Activated B cell treated with CpG ODN at 0.5 μM for 24 hours (primary cell): ENCODE results near the gene MAN2A1. TPM values are rescaled to one million over a fixed set of nuclear protein-coding genes. Genes with fewer than 3 reads are reported as not detected.

Experiments used
- ATAC-seq: fragments of 200-7000 bp; cut with Tn5 transposase; one replicate; pipeline ENCODE4 v1.10.0; 2021; ENCODE audit warnings: low read depth, mild to moderate bottlenecking, moderate library complexity
- CTCF ChIA-PET: fragments of 350-600 bp; sonication (Branson Sonifier 250); formaldehyde crosslinking; loops from one replicate; lab custom pipeline; 2021; ENCODE audit warnings: antibody characterized with exemption; lab: Charles Lee
- POLR2A ChIA-PET: fragments of 350-600 bp; sonication (Branson Sonifier 250); formaldehyde crosslinking; loops from one replicate; lab custom pipeline; 2021; ENCODE audit warnings: antibody characterized with exemption; lab: Charles Lee
- DNase-seq: peaks from one replicate; pipeline ENCODE4 v3.0.0; 2022
- H3K27ac Mint-ChIP-seq: one replicate; pipeline ENCODE4 v1.8.0; 2020; ENCODE audit warnings: mixed read lengths
- H3K27me3 Mint-ChIP-seq: one replicate; pipeline ENCODE4 v1.8.0; 2021; ENCODE audit warnings: mixed read lengths
- H3K36me3 Mint-ChIP-seq: one replicate; pipeline ENCODE4 v1.8.0; 2021; ENCODE audit warnings: low read depth, mixed read lengths
- H3K4me1 Mint-ChIP-seq: one replicate; pipeline ENCODE4 v1.8.0; 2021; ENCODE audit warnings: mixed read lengths
- H3K4me3 Mint-ChIP-seq: one replicate; pipeline ENCODE4 v1.8.0; 2020; ENCODE audit warnings: mild to moderate bottlenecking, mixed read lengths
- H3K9me3 Mint-ChIP-seq: one replicate; pipeline ENCODE4 v1.8.0; 2020; ENCODE audit warnings: mixed read lengths
- intact Hi-C: fragments of 100-400 bp; cut with micrococcal nuclease; formaldehyde crosslinking; loops from one replicate; pipeline ENCODE4 v1.15.1; 2024
- total RNA-seq: library from RNA; stranded (reverse); gene quantifications from 2 replicates; pipeline ENCODE4 v1.2.3, GENCODE V29; 2022
- TF ChIP-seq, protein P1 (sequence below): fragments of 200-600 bp; IDR thresholded peaks from one replicate; pipeline ENCODE4 v1.8.0; 2022; ENCODE audit warnings: antibody characterized with exemption, mild to moderate bottlenecking

Gene MAN2A1
- total RNA-seq, 1 donor from 2014 or later: 48.6 TPM

DNA sequence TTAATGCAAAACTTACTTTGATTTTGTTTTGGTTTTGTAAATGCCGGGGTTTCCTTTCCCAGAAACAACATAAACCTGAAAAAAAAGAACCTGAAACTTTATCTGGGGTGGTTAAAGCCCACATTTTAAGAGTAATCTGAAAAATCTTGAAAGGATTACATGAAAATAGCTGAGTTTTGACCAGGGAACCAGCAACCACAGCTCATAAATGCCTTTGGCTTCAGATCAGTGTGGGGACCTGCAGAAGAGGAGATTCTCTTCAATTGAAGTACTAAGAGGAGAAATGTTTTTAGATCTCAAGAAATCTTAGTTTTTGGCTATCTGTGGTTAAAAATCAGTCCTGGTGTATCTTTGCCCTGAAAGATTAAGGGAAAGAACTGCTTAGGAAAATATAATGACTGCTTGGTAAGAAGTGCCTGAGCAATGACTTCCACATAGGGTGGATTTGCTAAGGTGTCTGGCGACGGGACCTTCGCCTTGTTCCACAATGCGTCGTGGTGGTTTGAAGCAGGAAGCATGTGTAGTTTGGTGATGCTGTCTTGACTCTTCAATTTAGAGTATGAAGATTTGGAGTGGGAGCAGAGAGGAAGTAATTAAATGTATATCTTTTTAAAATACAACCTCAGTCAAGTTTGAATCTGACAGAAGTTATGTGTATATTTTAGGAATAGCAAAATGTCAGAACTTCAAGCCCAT, 186.5 kb downstream of the MAN2A1 start:
- intact Hi-C loops: no loop called here
- Mint-ChIP-seq H3K4me3 (no peak overlapping the region), H3K4me1 (no peaks in the 10 kb centered on the region), H3K27me3 (no peaks in the 10 kb centered on the region), H3K36me3 (no peaks in the 10 kb centered on the region), H3K9me3 (peaks cover 4% of the 10 kb centered on the region), H3K27ac (no peak overlapping the region)
- DNase-seq: no peak
- CTCF ChIA-PET: no interaction called here
- TF ChIP-seq, protein P1, sequence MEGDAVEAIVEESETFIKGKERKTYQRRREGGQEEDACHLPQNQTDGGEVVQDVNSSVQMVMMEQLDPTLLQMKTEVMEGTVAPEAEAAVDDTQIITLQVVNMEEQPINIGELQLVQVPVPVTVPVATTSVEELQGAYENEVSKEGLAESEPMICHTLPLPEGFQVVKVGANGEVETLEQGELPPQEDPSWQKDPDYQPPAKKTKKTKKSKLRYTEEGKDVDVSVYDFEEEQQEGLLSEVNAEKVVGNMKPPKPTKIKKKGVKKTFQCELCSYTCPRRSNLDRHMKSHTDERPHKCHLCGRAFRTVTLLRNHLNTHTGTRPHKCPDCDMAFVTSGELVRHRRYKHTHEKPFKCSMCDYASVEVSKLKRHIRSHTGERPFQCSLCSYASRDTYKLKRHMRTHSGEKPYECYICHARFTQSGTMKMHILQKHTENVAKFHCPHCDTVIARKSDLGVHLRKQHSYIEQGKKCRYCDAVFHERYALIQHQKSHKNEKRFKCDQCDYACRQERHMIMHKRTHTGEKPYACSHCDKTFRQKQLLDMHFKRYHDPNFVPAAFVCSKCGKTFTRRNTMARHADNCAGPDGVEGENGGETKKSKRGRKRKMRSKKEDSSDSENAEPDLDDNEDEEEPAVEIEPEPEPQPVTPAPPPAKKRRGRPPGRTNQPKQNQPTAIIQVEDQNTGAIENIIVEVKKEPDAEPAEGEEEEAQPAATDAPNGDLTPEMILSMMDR: no peak
- POLR2A ChIA-PET: no interaction called here
- ATAC-seq: no peak

DNA sequence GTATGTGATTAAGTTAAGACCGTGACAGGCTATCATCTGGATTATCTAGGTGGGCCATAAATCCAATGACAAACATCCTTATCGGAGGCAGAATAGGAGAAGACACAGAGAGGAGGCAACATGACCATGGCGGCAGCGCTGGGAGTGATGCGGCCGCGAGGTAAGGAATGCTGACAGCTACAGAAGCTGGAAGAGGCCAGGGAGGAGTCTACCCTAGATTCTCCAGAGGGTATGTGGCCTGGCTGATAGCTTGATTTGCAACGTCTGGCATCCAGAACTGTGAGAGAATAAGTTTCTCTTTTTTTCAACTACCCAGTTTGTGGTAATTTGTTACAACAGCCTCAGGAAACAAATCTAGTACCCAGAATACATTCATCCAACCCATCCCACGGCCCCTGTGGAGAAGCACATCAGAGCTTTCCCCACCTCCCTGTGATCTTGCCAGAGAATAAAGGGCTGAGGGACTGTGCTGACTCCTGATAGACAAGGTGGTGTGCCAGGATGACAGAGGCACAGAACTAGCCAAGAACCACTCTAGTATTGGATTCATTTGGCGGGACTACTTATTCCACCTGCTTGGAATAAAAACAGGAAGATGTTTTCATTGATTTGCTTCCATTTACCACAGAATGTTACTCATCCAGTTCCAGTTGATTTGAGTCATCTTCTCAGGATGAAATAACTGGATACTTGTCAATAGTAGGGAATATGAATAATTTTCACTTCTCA, 187.4 kb downstream of the MAN2A1 start:
- Mint-ChIP-seq H3K4me1 (no peaks in the 10 kb centered on the region), H3K27me3 (no peaks in the 10 kb centered on the region), H3K4me3 (no peak overlapping the region), H3K27ac (no peak overlapping the region), H3K9me3 (peaks cover 4% of the 10 kb centered on the region), H3K36me3 (no peaks in the 10 kb centered on the region)
- no peak for DNase-seq
- TF ChIP-seq, protein P1: no peak
- POLR2A ChIA-PET: no interaction called here
- CTCF ChIA-PET: no interaction called here
- ATAC-seq: no peak
- intact Hi-C loops: no loop called here

DNA sequence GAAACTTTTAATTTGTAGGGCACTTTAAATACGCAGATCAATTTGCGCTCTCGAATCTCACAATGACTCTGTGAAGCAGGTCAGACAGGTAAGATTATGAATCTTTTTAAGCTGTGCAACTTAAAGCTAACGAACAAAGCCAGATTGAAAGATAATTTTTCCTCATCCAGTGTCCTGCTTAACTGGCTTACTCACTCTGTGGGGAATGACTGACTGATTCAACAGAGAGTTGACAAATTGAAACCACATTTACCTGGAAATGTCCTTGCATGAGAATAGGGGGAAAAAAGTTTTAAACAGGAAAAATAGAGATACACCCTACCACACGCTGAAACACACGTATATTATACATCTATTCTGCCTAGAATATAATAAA, 187.9 kb downstream of the MAN2A1 start:
- Mint-ChIP-seq H3K36me3 (no peaks in the 10 kb centered on the region), H3K27ac (no peak overlapping the region), H3K27me3 (no peaks in the 10 kb centered on the region), H3K4me1 (no peaks in the 10 kb centered on the region), H3K9me3 (peaks cover 2% of the 10 kb centered on the region), H3K4me3 (no peak overlapping the region)
- ChIA-PET CTCF (no interaction called here), POLR2A (no interaction called here)
- TF ChIP-seq, protein P1: no peak
- no peak for ATAC-seq
- no peak for DNase-seq
- intact Hi-C loops: no loop called here

DNA sequence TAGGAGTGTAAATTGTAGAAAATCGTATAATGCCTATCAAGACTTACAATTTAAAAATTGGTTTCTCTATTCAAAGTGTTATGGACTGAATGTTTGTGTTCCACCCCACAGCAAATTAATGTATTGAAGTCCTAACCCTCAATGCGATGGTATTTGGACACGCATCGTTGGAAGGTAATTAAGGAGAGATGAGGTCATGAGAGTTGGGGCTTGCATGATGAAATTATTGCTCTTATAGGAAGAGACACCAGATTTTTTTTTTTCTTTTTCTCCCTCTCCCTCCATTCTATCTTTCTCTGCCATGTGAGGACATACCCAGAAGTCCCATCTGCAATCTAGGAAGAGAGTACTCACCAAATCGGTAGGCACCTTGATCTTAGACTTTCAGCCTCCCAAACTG, 189.2 kb downstream of the MAN2A1 start:
- no peaks in the 10 kb centered on the region for H3K36me3 Mint-ChIP-seq
- TF ChIP-seq, protein P1: no peak
- H3K4me1 Mint-ChIP-seq: no peaks in the 10 kb centered on the region
- intact Hi-C loops: no loop called here
- POLR2A ChIA-PET: no interaction called here
- H3K27me3 Mint-ChIP-seq: no peaks in the 10 kb centered on the region
- CTCF ChIA-PET: no interaction called here
- DNase-seq (no peak), ATAC-seq (no peak)
- H3K4me3 Mint-ChIP-seq: no peak overlapping the region
- H3K9me3 Mint-ChIP-seq: no peaks in the 10 kb centered on the region
- H3K27ac Mint-ChIP-seq: no peak overlapping the region

DNA sequence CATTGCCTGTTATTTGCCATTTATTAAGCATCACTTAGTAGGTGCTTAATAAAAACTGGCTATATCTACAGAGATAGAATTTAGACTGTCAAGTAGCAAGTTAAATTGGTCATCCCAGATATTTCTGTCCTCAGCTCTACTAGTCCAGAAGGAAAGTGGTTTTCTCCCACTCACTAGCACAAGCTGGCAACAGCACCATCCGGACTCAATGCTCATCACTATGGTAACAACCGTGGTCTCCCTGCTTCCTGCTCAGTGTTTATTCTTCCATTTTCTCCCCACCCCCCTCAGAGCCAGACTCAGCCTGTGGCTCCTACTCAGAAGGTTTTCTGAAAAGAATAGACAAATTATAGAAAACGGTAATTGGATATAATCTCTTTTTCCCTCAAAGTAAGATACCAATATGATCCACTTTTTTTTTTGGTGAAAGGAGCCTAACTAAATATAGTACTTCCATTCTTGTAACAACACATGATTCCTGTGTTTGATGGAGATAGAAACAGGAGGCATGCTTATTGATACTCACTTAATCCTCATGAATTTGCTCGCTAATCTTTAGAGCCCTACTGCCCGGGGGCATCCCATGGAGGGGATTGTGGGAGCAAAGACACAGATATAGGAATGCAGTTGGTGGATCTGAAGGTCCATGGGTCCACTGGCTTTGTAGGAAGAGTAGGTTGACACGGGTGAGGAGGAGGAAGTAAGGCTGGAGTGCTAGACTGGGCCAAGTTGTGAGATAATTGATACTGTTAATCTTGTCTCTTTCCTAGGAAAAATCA, 191.4 kb downstream of the MAN2A1 start:
- DNase-seq (no peak), ATAC-seq (no peak)
- TF ChIP-seq, protein P1: no peak
- ChIA-PET POLR2A (no interaction called here), CTCF (no interaction called here)
- Mint-ChIP-seq H3K9me3 (no peaks in the 10 kb centered on the region), H3K4me3 (no peak overlapping the region), H3K4me1 (no peaks in the 10 kb centered on the region), H3K27me3 (no peaks in the 10 kb centered on the region), H3K27ac (no peak overlapping the region), H3K36me3 (no peaks in the 10 kb centered on the region)
- intact Hi-C loops: no loop called here
